Naive B cell (primary cell): Measurements from ENCODE around the gene OVOL1. TPM values are rescaled to one million over a fixed set of nuclear protein-coding genes. Genes with fewer than 3 reads are reported as not detected.
"Not testable (repeated sequence)": the region's sequence is repeated elsewhere in the genome, so short reads cannot be mapped to it uniquely, and the experiment has no call there.

Experiments used
- ATAC-seq, 2 donors: fragments of 150-1000 bp; cut with Tn5 transposase; 2 replicates each; pipeline ENCODE4 v1.10.0; 2021; ENCODE audit warnings: low read depth in 2 of 2, mild to moderate bottlenecking in 2 of 2, moderate library complexity in 2 of 2
- DNase-seq: peaks from one replicate; pipeline ENCODE4 v3.0.0; 2022
- H3K27ac Mint-ChIP-seq, 6 donors: one replicate each; pipeline ENCODE4 v1.8.0; 2020 to 2022; ENCODE audit warnings: mild to moderate bottlenecking in 6 of 6, mixed read lengths in 6 of 6, moderate library complexity in 5 of 6, inconsistent platforms in 2 of 6
- H3K27me3 Mint-ChIP-seq, 3 donors: one replicate each; pipeline ENCODE4 v1.8.0; 2021 to 2022; ENCODE audit warnings: mixed read lengths in 3 of 3, mild to moderate bottlenecking in 1 of 3
- H3K36me3 Mint-ChIP-seq, 2 donors: one replicate each; pipeline ENCODE4 v1.8.0; 2020 to 2022; ENCODE audit warnings: mixed read lengths in 2 of 2, inconsistent platforms in 1 of 2, mild to moderate bottlenecking in 1 of 2
- H3K4me1 Mint-ChIP-seq, 3 donors: one replicate each; pipeline ENCODE4 v1.8.0; 2020 to 2022; ENCODE audit warnings: mixed read lengths in 3 of 3, inconsistent platforms in 1 of 3, mild to moderate bottlenecking in 1 of 3, moderate library complexity in 1 of 3
- H3K4me3 Mint-ChIP-seq, 8 donors: one replicate each; pipeline ENCODE4 v1.8.0; 2020 to 2022; ENCODE audit warnings: mild to moderate bottlenecking in 8 of 8, mixed read lengths in 8 of 8, moderate library complexity in 8 of 8, inconsistent platforms in 2 of 8
- H3K9me3 Mint-ChIP-seq, 7 donors: one replicate each; pipeline ENCODE4 v1.8.0; 2020 to 2022; ENCODE audit warnings: mixed read lengths in 7 of 7, mild to moderate bottlenecking in 5 of 7, inconsistent platforms in 2 of 7, moderate library complexity in 1 of 7
- polyA plus RNA-seq, 6 donors: library from polyadenylated mRNA; unstranded; fragments of 300-500 nt; fragmentation: Illumina TruSeq; gene quantifications; one replicate each; pipeline ENCODE4 v1.2.3, GENCODE V29; 2021; ENCODE audit warnings: low read depth in 6 of 6

OVOL1 gene
- polyA plus RNA-seq, 6 donors from 2014 or later, result not detected

DNA sequence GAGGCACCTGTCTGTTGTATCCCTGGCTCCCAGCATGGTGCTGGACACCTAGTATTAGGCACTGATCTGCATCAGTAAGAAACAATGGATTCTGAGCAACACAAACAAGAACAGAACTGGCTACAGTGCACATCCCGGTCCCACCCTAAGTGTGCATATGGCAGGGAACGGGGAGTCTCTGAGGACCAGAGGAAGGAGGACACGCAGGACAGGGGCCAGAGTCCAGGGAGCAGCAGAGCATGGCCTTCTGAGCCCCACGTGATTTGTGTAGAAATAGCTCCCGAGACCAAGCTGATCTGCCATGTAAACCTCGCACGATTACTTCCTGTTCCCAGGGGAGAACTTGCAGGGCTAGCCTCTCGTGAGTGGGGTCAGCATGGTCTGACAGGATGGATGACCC lies 34.2 kb downstream of the OVOL1 start:
- Mint-ChIP-seq H3K4me3 (no peak overlapping the region), H3K9me3 (no peaks in the 10 kb centered on the region), H3K36me3 (no peaks in the 10 kb centered on the region)

DNA sequence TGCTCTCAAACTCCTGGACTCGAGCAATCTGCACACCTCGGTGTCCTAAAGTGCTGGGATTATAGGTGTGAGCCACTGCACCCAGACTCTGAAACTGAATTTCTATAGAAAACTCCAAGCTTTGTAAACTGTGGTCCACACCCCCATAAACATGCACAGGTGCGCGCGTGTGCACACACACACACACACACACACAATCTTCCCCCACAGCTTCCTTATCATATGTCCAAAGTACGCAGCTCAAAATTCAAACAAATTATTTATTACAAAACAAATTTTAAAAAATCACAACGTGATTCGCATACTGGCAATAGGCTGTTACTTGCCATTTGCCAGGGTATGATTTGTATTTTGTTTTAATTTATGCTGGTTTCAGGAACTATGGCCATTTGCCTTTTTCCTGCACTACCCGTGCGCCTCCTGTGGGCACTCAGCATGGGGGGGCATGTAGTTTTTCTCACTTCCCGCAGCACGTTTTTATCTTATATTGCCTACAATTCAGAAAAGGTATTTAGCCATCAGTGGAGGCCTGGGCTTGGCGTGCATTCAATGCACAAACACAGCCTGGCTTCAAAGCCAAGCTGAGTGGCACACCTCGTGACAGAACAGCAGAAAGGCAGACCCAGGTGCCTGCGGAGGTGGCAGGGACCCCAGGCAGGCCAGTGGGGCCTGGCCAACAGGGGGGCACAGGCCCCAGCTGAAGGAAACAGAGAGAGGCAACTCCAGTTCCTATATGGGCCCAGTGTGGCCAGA lies 36.1 kb downstream of the OVOL1 start:
- Mint-ChIP-seq H3K36me3 (no peaks in the 10 kb centered on the region), H3K9me3 (no peaks in the 10 kb centered on the region), H3K27me3 (no peaks in the 10 kb centered on the region), H3K4me1 (peaks cover 0 to 9% (median 4%) of the 10 kb centered on the region in 3 donors), H3K4me3 (no peak overlapping the region), H3K27ac (no peak overlapping the region)
- no peak for ATAC-seq
- no peak for DNase-seq

More for the DNA sequence above, 34.2 kb downstream of the OVOL1 start:
- ATAC-seq (no peak), DNase-seq (no peak)
- H3K27ac Mint-ChIP-seq, result no peak overlapping the region
- no peaks in the 10 kb centered on the region for H3K27me3 Mint-ChIP-seq
- peaks cover 10 to 18% (median 16%) of the 10 kb centered on the region in 3 donors for H3K4me1 Mint-ChIP-seq

DNA sequence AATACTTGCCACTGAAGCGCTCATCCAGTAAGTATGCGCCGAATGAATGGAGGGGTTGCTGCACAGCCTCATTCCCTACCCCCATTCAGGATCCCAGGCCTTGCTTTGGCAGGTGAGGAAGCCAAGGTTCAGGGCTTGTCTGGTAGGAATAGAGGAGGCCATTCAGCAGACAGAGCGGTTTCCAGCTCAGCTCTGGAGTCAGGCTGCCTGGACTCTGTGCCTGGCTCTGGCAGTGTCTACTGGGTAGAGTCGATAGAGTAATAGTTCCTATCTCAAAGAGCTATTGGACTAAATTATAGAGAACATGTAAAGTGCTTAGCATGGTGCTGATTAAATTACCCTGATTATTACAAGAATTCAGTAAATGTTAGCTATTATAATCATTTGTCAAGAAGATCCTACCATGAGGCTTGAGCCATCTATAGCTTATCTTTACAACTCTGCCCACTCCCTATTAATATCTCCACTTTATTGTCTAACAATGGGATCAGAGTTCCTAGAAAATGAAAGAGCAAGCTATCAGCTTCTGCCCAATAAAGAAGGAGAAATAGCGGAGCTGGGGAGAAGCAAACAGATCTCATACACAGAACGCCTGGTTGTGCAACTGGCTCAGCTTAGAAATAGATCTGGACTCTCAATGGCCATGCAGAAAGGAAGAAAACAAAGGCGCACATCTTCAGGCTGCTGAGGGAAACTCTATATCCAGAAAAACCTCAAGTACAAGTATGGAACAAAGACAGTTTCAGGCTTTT lies 40.3 kb downstream of the OVOL1 start:
- DNase-seq (no peak), ATAC-seq (no peak)
- Mint-ChIP-seq H3K9me3 (no peaks in the 10 kb centered on the region), H3K27ac (no peak overlapping the region), H3K27me3 (no peaks in the 10 kb centered on the region), H3K36me3 (no peaks in the 10 kb centered on the region), H3K4me1 (peaks cover 0 to 7% (median under 1%) of the 10 kb centered on the region in 3 donors), H3K4me3 (no peak overlapping the region)

DNA sequence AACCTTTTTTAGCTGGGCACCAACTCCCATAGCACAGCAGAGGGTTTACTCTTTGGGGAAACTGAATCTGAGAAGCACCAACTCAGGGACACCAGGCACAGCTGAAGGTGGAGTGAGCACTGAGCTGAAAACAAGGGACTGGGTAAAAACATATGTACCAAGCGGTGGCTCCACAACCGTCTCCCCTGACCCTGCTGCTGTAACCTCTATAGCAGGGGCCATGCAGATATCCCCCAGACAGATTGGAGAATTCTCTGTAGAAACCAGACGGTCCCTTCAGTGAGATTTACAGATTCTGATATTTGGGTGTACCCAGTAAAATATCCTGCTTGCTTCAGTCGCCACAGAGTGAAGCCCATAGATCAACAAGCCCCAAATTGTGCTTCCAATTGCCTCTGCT lies 42.6 kb downstream of the OVOL1 start:
- Mint-ChIP-seq H3K4me1 (peaks cover 2 to 16% (median 7%) of the 10 kb centered on the region in 3 donors), H3K27me3 (no peaks in the 10 kb centered on the region), H3K9me3 (peaks cover 0 to 6% (median 0%) of the 10 kb centered on the region in 7 donors), H3K36me3 (no peaks in the 10 kb centered on the region), H3K27ac (no peak overlapping the region), H3K4me3 (peak overlapping the region in 1 of 8 donors; percentile 32)
- DNase-seq (no peak), ATAC-seq (no peak)

DNA sequence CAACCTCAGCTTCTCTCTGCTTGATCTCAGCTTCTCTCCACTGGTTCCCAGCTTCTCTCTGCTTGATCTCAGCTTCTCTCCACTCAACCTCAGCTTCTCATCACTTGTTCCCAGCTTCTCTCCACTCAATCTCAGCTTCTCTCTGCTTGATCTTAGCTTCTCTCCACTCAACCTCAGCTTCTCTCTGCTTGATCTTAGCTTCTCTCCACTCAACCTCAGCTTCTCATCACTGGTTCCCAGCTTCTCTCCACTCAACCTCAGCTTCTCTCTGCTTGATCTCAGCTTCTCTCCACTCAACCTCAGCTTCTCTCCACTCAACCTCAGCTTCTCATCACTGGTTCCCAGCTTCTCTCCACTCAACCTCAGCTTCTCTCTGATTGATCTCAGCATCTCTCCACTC lies 45.4 kb downstream of the OVOL1 start:
- ATAC-seq, H3K36me3 Mint-ChIP-seq, H3K9me3 Mint-ChIP-seq, H3K27me3 Mint-ChIP-seq, DNase-seq: not testable (repeated sequence)
- Mint-ChIP-seq H3K27ac (peak overlapping the region in 1 of 6 donors; percentile 80), H3K4me3 (peak overlapping the region in 3 of 8 donors; percentile 1 to 29 (median 9)), H3K4me1 (peaks cover 2 to 16% (median 7%) of the 10 kb centered on the region in 3 donors)

DNA sequence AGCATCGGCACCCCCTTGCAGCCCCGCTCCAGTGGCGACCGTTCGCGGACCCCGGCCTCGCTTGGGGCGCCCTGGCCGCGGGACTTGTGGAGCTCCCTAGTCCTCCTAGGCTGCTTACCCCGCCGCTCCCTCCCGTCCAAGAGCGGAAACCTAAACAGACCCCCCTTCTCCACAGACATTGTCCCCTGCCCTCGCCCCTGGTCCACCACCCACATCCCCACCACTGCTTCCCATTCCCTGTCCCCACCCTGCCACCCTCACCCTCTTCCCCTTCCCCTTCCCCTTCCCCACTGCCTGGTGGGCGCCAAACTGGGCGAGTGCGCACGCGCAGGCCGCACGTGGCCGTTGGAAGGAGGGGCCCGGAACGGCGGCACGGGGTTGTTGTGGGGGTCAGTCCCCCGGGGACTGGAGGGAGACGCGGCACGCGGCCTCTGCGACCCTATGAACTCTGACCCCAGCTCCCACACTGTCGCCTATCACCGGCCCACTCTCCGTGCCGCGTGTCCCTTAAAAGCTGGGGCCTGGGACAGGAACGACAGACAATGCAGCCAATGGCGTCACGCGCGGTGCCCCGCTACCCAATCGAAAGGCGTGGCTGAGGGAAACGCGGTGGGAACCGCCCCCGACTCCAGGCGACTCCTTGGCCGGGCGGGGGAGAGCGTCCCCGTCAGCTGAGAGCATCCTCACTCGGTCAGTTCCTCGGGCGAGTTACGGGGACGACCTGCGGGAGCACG lies 46.6 kb downstream of the OVOL1 start, which contains the start of gene SNX32:
SNX32 (plus strand) TSS at position 667 of the 734 bp plus-strand sequence. CDS start 103 bp downstream, outside the sequence.
- H3K27ac Mint-ChIP-seq, result peak within 1 kb of the TSS in 4 of 6 donors; percentile 67 to 93 (median 80)
- H3K4me1 Mint-ChIP-seq, result peaks cover 2 to 16% (median 7%) of the 10 kb centered on the region in 3 donors
- no peaks in the 10 kb centered on the region for H3K27me3 Mint-ChIP-seq
- H3K9me3 Mint-ChIP-seq, result peaks cover 0 to 6% (median 0%) of the 10 kb centered on the region in 7 donors
- DNase-seq, result peak; percentile 94
- peak; percentile 98 to 99 for ATAC-seq
- H3K36me3 Mint-ChIP-seq, result no peaks in the 10 kb centered on the region
- no peak within 1 kb of the TSS for H3K4me3 Mint-ChIP-seq

DNA sequence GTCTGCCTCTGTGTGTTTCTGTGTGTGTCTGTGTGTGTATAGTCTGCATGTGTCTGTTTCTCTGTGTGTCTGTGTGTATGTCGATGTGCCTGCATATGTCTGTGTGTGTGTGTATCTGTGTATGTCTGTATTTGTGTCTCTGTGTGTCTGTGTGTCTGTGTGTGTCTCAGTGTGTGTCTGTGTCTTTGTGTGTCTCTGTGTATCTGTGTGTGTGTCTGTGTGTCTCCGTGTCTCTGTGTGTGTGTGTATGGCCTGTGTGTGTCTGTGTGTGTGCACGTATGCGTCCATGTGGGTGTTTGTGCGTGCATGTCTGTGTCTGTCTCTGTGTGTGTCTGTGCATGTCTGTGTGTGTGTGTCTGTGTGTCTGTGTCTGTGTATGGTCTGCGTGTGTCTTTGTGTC lies 47.3 kb downstream of the OVOL1 start:
- ATAC-seq, result peak in 1 of 2 donors; percentile 2

DNA sequence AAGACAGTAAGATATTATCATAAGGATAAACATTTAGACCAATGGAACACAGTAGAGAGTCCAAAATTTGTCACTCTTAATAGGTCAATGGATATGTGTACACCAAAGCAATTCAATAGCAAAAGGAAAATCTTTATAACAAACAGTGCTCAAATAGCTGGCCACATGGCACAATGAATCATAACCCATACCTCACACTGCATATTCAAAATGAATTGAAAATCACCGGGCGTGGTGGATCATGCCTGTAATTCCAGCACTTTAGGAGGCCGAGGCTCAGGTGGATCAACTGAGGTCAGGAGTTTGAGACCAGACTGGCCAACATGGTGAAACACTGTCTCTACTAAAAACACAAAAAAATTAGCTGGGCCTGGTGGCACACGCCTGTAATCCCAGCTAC lies 55.3 kb downstream of the OVOL1 start:
- ATAC-seq (no peak), DNase-seq (no peak)
- H3K27me3 Mint-ChIP-seq, result no peaks in the 10 kb centered on the region
- no peaks in the 10 kb centered on the region for H3K9me3 Mint-ChIP-seq
- H3K4me3 Mint-ChIP-seq, result no peak overlapping the region
- no peaks in the 10 kb centered on the region for H3K4me1 Mint-ChIP-seq
- H3K27ac Mint-ChIP-seq, result no peak overlapping the region
- no peaks in the 10 kb centered on the region for H3K36me3 Mint-ChIP-seq

More for the DNA sequence above, 47.3 kb downstream of the OVOL1 start:
- Mint-ChIP-seq H3K27ac (no peak overlapping the region), H3K27me3 (no peaks in the 10 kb centered on the region), H3K36me3 (no peaks in the 10 kb centered on the region), H3K4me3 (no peak overlapping the region), H3K4me1 (peaks cover 2 to 16% (median 7%) of the 10 kb centered on the region in 3 donors), H3K9me3 (peaks cover 0 to 6% (median 0%) of the 10 kb centered on the region in 7 donors)
- DNase-seq, result no peak

DNA sequence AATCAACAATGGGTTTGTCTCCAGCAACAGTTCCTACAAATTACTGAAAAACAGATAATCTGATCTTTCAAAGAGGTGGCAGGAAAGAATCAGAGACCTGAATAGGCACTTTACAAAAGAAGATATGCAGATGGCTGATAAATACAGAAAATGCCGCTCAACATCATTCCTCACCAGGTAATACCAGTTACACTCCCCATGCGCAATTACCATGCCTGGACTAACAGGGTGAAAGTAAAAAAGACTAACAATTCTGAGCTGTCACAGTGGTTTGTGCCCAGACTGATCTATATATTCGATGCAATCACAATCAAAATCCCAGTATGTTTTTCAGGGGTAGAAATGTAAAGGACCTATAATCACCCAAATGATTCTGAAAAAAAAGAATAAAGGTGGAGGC lies 56.9 kb downstream of the OVOL1 start:
- H3K27ac Mint-ChIP-seq, result peak overlapping the region in 1 of 6 donors; percentile 42
- H3K36me3 Mint-ChIP-seq, result no peaks in the 10 kb centered on the region
- ATAC-seq (no peak), DNase-seq (no peak)
- no peak overlapping the region for H3K4me3 Mint-ChIP-seq
- H3K9me3 Mint-ChIP-seq, result no peaks in the 10 kb centered on the region
- H3K4me1 Mint-ChIP-seq, result no peaks in the 10 kb centered on the region
- H3K27me3 Mint-ChIP-seq, result no peaks in the 10 kb centered on the region

DNA sequence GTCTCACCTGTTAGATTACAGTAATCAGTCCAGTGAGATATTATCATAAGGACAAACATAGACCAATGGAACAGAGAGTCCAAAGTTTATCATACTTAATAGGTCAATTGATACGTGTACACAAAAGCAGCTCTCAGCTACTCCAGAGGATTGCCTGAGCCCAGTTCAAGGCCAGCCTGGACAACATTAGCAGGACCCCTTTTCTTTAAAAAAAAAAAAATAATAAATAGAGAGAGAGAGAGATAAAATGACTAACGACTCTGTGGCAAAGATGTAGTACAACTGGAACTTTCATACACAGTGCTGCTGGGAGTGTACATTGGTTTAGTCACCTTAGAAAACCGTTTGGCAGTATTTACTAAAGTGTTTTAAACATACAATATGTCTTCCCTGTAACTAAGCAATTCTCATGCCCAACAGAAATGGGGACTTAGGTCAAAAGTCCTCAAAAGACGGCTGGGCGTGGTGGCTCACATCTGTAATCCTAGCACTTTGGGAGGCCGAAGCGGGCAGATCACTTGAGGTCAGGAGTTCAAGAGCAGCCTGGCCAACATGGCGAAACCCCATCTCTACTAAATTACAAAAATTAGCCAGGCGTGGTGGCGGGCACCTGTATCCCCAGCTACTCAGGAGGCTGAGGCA lies 57.5 kb downstream of the OVOL1 start:
- no peak overlapping the region for H3K4me3 Mint-ChIP-seq
- no peaks in the 10 kb centered on the region for H3K9me3 Mint-ChIP-seq
- H3K27me3 Mint-ChIP-seq, result no peaks in the 10 kb centered on the region
- no peaks in the 10 kb centered on the region for H3K4me1 Mint-ChIP-seq
- H3K27ac Mint-ChIP-seq, result peak overlapping the region in 1 of 6 donors; percentile 9
- no peak for ATAC-seq
- no peaks in the 10 kb centered on the region for H3K36me3 Mint-ChIP-seq
- no peak for DNase-seq
